Measurements from ENCODE around the gene DOCK9.

The DOCK9 gene

GRCh38 chr13:98997011-98997730, 19.3 kb upstream of the DOCK9 start:
- Histone ChIP-seq H3K27ac (ENCODE audit: low read length, poor library complexity, severe bottlenecking) (no peak overlapping the region), H3K4me3 (ENCODE audit: insufficient read depth in 1 of 2, low read depth in 1 of 2, low read length in 2 of 2) (no peak overlapping the region), H3K27me3 (ENCODE audit: control insufficient read depth in 1 of 2, insufficient read depth in 1 of 2, low read length in 2 of 2) (no peaks in the 10 kb centered on the region), H2BK12ac (ENCODE audit: low read length in 2 of 2) (no peak overlapping the region), H2AFZ (ENCODE audit: low read depth, low read length) (no peak overlapping the region), H2BK15ac (ENCODE audit: low read depth, poor library complexity, severe bottlenecking) (no peak overlapping the region), H3K4ac (ENCODE audit: low read depth in 1 of 2, low read length in 2 of 2) (no peak overlapping the region), H3K4me1 (ENCODE audit: control insufficient read depth, insufficient read depth, low read depth, low read length) (peaks cover 7% of the 10 kb centered on the region), H2AK5ac (ENCODE audit: low read length, severe bottlenecking) (no peak overlapping the region), H4K8ac (ENCODE audit: low read length) (peak overlapping the region; percentile 53), H3K18ac (ENCODE audit: low read depth in 1 of 2, low read length in 2 of 2) (no peak overlapping the region), H3K9ac (ENCODE audit: low read length) (no peak overlapping the region), H3K14ac (ENCODE audit: low read length in 2 of 2) (no peak overlapping the region), H2BK120ac (ENCODE audit: low read depth, low read length) (no peak overlapping the region), H3K23ac (ENCODE audit: low read length in 2 of 2) (no peak overlapping the region), H3K79me1 (replicated peaks; ENCODE audit: low read length, poor library complexity, severe bottlenecking) (peaks cover 9% of the 10 kb centered on the region), H4K91ac (ENCODE audit: low read length) (no peak overlapping the region), H3K4me2 (ENCODE audit: low read length, poor library complexity, severe bottlenecking) (no peak overlapping the region), H2BK5ac (ENCODE audit: low read depth, low read length, poor library complexity, severe bottlenecking) (no peak overlapping the region), H3K9me3 (ENCODE audit: control insufficient read depth, low read length) (no peaks in the 10 kb centered on the region), H3K36me3 (ENCODE audit: control insufficient read depth in 1 of 2, insufficient read depth in 2 of 2, low read depth in 1 of 2, low read length in 2 of 2) (no peaks in the 10 kb centered on the region)
- DNase-seq, result no peak
- WGBS, result 97% methylated on average over 11 of the region's 11 CpGs

GRCh38 chr13:98996046-98996445, 18.2 kb upstream of the DOCK9 start:
- Histone ChIP-seq H2AK5ac (ENCODE audit: low read length, severe bottlenecking) (no peak overlapping the region), H4K91ac (ENCODE audit: low read length) (no peak overlapping the region), H3K36me3 (ENCODE audit: control insufficient read depth in 1 of 2, insufficient read depth in 2 of 2, low read depth in 1 of 2, low read length in 2 of 2) (no peaks in the 10 kb centered on the region), H4K8ac (ENCODE audit: low read length) (no peak overlapping the region), H3K4me2 (ENCODE audit: low read length, poor library complexity, severe bottlenecking) (no peak overlapping the region), H3K79me1 (replicated peaks; ENCODE audit: low read length, poor library complexity, severe bottlenecking) (peaks cover 9% of the 10 kb centered on the region), H3K27ac (ENCODE audit: low read length, poor library complexity, severe bottlenecking) (no peak overlapping the region), H2BK12ac (ENCODE audit: low read length in 2 of 2) (no peak overlapping the region), H3K9me3 (ENCODE audit: control insufficient read depth, low read length) (no peaks in the 10 kb centered on the region), H3K9ac (ENCODE audit: low read length) (no peak overlapping the region), H3K23ac (ENCODE audit: low read length in 2 of 2) (no peak overlapping the region), H2BK120ac (ENCODE audit: low read depth, low read length) (no peak overlapping the region), H3K4me1 (ENCODE audit: control insufficient read depth, insufficient read depth, low read depth, low read length) (peaks cover 11% of the 10 kb centered on the region), H3K27me3 (ENCODE audit: control insufficient read depth in 1 of 2, insufficient read depth in 1 of 2, low read length in 2 of 2) (no peaks in the 10 kb centered on the region), H2BK5ac (ENCODE audit: low read depth, low read length, poor library complexity, severe bottlenecking) (no peak overlapping the region), H3K4ac (ENCODE audit: low read depth in 1 of 2, low read length in 2 of 2) (no peak overlapping the region), H3K18ac (ENCODE audit: low read depth in 1 of 2, low read length in 2 of 2) (no peak overlapping the region), H2AFZ (ENCODE audit: low read depth, low read length) (no peak overlapping the region), H3K14ac (ENCODE audit: low read length in 2 of 2) (no peak overlapping the region), H2BK15ac (ENCODE audit: low read depth, poor library complexity, severe bottlenecking) (no peak overlapping the region), H3K4me3 (ENCODE audit: insufficient read depth in 1 of 2, low read depth in 1 of 2, low read length in 2 of 2) (no peak overlapping the region)
- 96% methylated on average over 5 of the region's 5 CpGs for WGBS
- DNase-seq, result no peak

GRCh38 chr13:98994896-98995295, 17.0 kb upstream of the DOCK9 start:
- Histone ChIP-seq H2BK5ac (ENCODE audit: low read depth, low read length, poor library complexity, severe bottlenecking) (no peak overlapping the region), H3K4me2 (ENCODE audit: low read length, poor library complexity, severe bottlenecking) (no peak overlapping the region), H4K8ac (ENCODE audit: low read length) (no peak overlapping the region), H3K4me3 (ENCODE audit: insufficient read depth in 1 of 2, low read depth in 1 of 2, low read length in 2 of 2) (no peak overlapping the region), H4K91ac (ENCODE audit: low read length) (no peak overlapping the region), H2AFZ (ENCODE audit: low read depth, low read length) (no peak overlapping the region), H3K9ac (ENCODE audit: low read length) (no peak overlapping the region), H3K14ac (ENCODE audit: low read length in 2 of 2) (peak overlapping the region in 1 of 2 experiments; percentile 11), H3K23ac (ENCODE audit: low read length in 2 of 2) (no peak overlapping the region), H2AK5ac (ENCODE audit: low read length, severe bottlenecking) (no peak overlapping the region), H3K9me3 (ENCODE audit: control insufficient read depth, low read length) (peaks cover 3% of the 10 kb centered on the region), H3K36me3 (ENCODE audit: control insufficient read depth in 1 of 2, insufficient read depth in 2 of 2, low read depth in 1 of 2, low read length in 2 of 2) (no peaks in the 10 kb centered on the region), H3K4ac (ENCODE audit: low read depth in 1 of 2, low read length in 2 of 2) (no peak overlapping the region), H3K18ac (ENCODE audit: low read depth in 1 of 2, low read length in 2 of 2) (no peak overlapping the region), H2BK12ac (ENCODE audit: low read length in 2 of 2) (no peak overlapping the region), H3K79me1 (replicated peaks; ENCODE audit: low read length, poor library complexity, severe bottlenecking) (peaks cover 8% of the 10 kb centered on the region), H2BK120ac (ENCODE audit: low read depth, low read length) (no peak overlapping the region), H3K27me3 (ENCODE audit: control insufficient read depth in 1 of 2, insufficient read depth in 1 of 2, low read length in 2 of 2) (no peaks in the 10 kb centered on the region), H2BK15ac (ENCODE audit: low read depth, poor library complexity, severe bottlenecking) (no peak overlapping the region), H3K4me1 (ENCODE audit: control insufficient read depth, insufficient read depth, low read depth, low read length) (peaks cover 13% of the 10 kb centered on the region), H3K27ac (ENCODE audit: low read length, poor library complexity, severe bottlenecking) (no peak overlapping the region)
- no peak for DNase-seq
- WGBS, result 100% methylated on average over 1 of the region's 6 CpGs

GRCh38 chr13:98994080-98994479, 16.2 kb upstream of the DOCK9 start:
- no peak overlapping the region for H3K18ac ChIP-seq (ENCODE audit: low read depth in 1 of 2, low read length in 2 of 2)
- no peak overlapping the region for H2BK15ac ChIP-seq (ENCODE audit: low read depth, poor library complexity, severe bottlenecking)
- peak overlapping the region; percentile 76 for H2AK5ac ChIP-seq (ENCODE audit: low read length, severe bottlenecking)
- no peaks in the 10 kb centered on the region for H3K36me3 ChIP-seq (ENCODE audit: control insufficient read depth in 1 of 2, insufficient read depth in 2 of 2, low read depth in 1 of 2, low read length in 2 of 2)
- H3K4me1 ChIP-seq (ENCODE audit: control insufficient read depth, insufficient read depth, low read depth, low read length), result peaks cover 12% of the 10 kb centered on the region
- H3K9me3 ChIP-seq (ENCODE audit: control insufficient read depth, low read length), result peaks cover 5% of the 10 kb centered on the region
- H4K91ac ChIP-seq (ENCODE audit: low read length), result no peak overlapping the region
- no peak overlapping the region for H2BK12ac ChIP-seq (ENCODE audit: low read length in 2 of 2)
- peak overlapping the region in 1 of 2 experiments; percentile 9 for H3K23ac ChIP-seq (ENCODE audit: low read length in 2 of 2)
- H2AFZ ChIP-seq (ENCODE audit: low read depth, low read length), result no peak overlapping the region
- no peak for DNase-seq
- H3K27me3 ChIP-seq (ENCODE audit: control insufficient read depth in 1 of 2, insufficient read depth in 1 of 2, low read length in 2 of 2), result no peaks in the 10 kb centered on the region
- no peak overlapping the region for H3K27ac ChIP-seq (ENCODE audit: low read length, poor library complexity, severe bottlenecking)
- H3K79me1 ChIP-seq (replicated peaks; ENCODE audit: low read length, poor library complexity, severe bottlenecking), result peaks cover 8% of the 10 kb centered on the region
- H3K4ac ChIP-seq (ENCODE audit: low read depth in 1 of 2, low read length in 2 of 2), result no peak overlapping the region
- no peak overlapping the region for H3K14ac ChIP-seq (ENCODE audit: low read length in 2 of 2)
- H3K4me3 ChIP-seq (ENCODE audit: insufficient read depth in 1 of 2, low read depth in 1 of 2, low read length in 2 of 2), result no peak overlapping the region
- no peak overlapping the region for H3K9ac ChIP-seq (ENCODE audit: low read length)
- H2BK120ac ChIP-seq (ENCODE audit: low read depth, low read length), result no peak overlapping the region
- H3K4me2 ChIP-seq (ENCODE audit: low read length, poor library complexity, severe bottlenecking), result no peak overlapping the region
- WGBS, result 100% methylated on average over 1 of the region's 2 CpGs
- H2BK5ac ChIP-seq (ENCODE audit: low read depth, low read length, poor library complexity, severe bottlenecking), result no peak overlapping the region
- H4K8ac ChIP-seq (ENCODE audit: low read length), result no peak overlapping the region

Measured in mesenchymal stem cell (in vitro differentiated cells and primary cell).